ENCODE measurements around the gene GTPBP4. TPM values are rescaled to one million over a fixed set of nuclear protein-coding genes. Genes with fewer than 3 reads are reported as not detected.
"Not testable (repeated sequence)": the region's sequence is repeated elsewhere in the genome, so short reads cannot be mapped to it uniquely, and the experiment has no call there.

Gene GTPBP4
- total RNA-seq, 2 donors from 2014 or later: 25.0 to 37.7 TPM

GRCh38 chr10:1010703-1011102, 22.5 kb downstream of the GTPBP4 start:
- ATAC-seq (peak in 1 of 2 donors; percentile 18), DNase-seq (no peak)
- intact Hi-C loops (cut with DNase I): no loop called here

- no peak for DNase-seq
- intact Hi-C loops (cut with DNase I): no loop called here
- ATAC-seq: no peak
Measured at GRCh38 chr10:1011696-1012095, 23.5 kb downstream of the GTPBP4 start.

- DNase-seq: no peak
- intact Hi-C loops (cut with DNase I): no loop called here
- ATAC-seq: no peak
Measured at GRCh38 chr10:1015688-1016087, 27.5 kb downstream of the GTPBP4 start.

- intact Hi-C loops (cut with DNase I): no loop called here
- ATAC-seq: no peak
- no peak for DNase-seq
Measured at GRCh38 chr10:1019362-1019761, 31.1 kb downstream of the GTPBP4 start.

- DNase-seq (no peak), ATAC-seq (no peak)
- intact Hi-C loops (cut with DNase I): no loop called here
Measured at GRCh38 chr10:1020460-1020859, 32.2 kb downstream of the GTPBP4 start.

- no peak for DNase-seq
- peak in 1 of 2 donors; percentile 17 for ATAC-seq
- intact Hi-C loops (cut with DNase I): no loop called here
Measured at GRCh38 chr10:1020958-1021357, 32.7 kb downstream of the GTPBP4 start.

GRCh38 chr10:1022413-1022812, 34.2 kb downstream of the GTPBP4 start:
- no peak for DNase-seq
- intact Hi-C loops (cut with DNase I): no loop called here
- ATAC-seq: peak; percentile 74 to 79

GRCh38 chr10:1024103-1024502, 35.9 kb downstream of the GTPBP4 start:
- DNase-seq (no peak), ATAC-seq (no peak)
- intact Hi-C loops (cut with DNase I): no loop called here

- DNase-seq (no peak), ATAC-seq (no peak)
- intact Hi-C loops (cut with DNase I): no loop called here
Measured at GRCh38 chr10:1025683-1026082, 37.4 kb downstream of the GTPBP4 start, which contains the start of gene IDI2. TSS of gene IDI2 (minus strand) at chr10:1025859. CDS start at chr10:1024723, 1,136 bp downstream.

GRCh38 chr10:1026578-1026977, 38.3 kb downstream of the GTPBP4 start:
- no peak for ATAC-seq
- intact Hi-C loops (cut with DNase I): no loop called here
- no peak for DNase-seq

GRCh38 chr10:1029838-1030237, 41.6 kb downstream of the GTPBP4 start:
- intact Hi-C loops (cut with DNase I): no loop called here
- DNase-seq: no peak
- no peak for ATAC-seq

- DNase-seq (no peak), ATAC-seq (peak in 1 of 2 donors; percentile 41)
- intact Hi-C loops (cut with DNase I): no loop called here
Measured at GRCh38 chr10:1033601-1034000, 45.4 kb downstream of the GTPBP4 start.

- intact Hi-C loops (cut with DNase I): no loop called here
- DNase-seq: no peak
- ATAC-seq: peak in 1 of 2 donors; percentile 55
Measured at GRCh38 chr10:1034758-1035157, 46.5 kb downstream of the GTPBP4 start.

- intact Hi-C loops (cut with DNase I): no loop called here
- ATAC-seq (no peak), DNase-seq (no peak)
Measured at GRCh38 chr10:1035201-1035600, 47.0 kb downstream of the GTPBP4 start.

- intact Hi-C loops (cut with DNase I): no loop called here
- DNase-seq (no peak), ATAC-seq (peak in 1 of 2 donors; percentile 29)
Measured at GRCh38 chr10:1036341-1036791, 48.1 kb downstream of the GTPBP4 start.

- intact Hi-C loops (cut with DNase I): no loop called here
- no peak for DNase-seq
- ATAC-seq: no peak
Measured at GRCh38 chr10:1037098-1037497, 48.9 kb downstream of the GTPBP4 start.

GRCh38 chr10:1038769-1039168, 50.5 kb downstream of the GTPBP4 start:
- intact Hi-C loops (cut with DNase I); ATAC-seq: not testable (repeated sequence)

GRCh38 chr10:1040133-1040532, 51.9 kb downstream of the GTPBP4 start:
- intact Hi-C loops (cut with DNase I): no loop called here
- DNase-seq: no peak
- ATAC-seq: no peak

More at GRCh38 chr10:1038769-1039168, 50.5 kb downstream of the GTPBP4 start:
- not testable (repeated sequence) for DNase-seq

GRCh38 chr10:1041514-1041913, 53.3 kb downstream of the GTPBP4 start:
- intact Hi-C loops (cut with DNase I): no loop called here
- DNase-seq (no peak), ATAC-seq (no peak)

- intact Hi-C loops (cut with DNase I): no loop called here
- ATAC-seq (peak; percentile 23 to 54), DNase-seq (peak; percentile 48)
Measured at GRCh38 chr10:1043532-1043995, 55.3 kb downstream of the GTPBP4 start.

- intact Hi-C loops (cut with DNase I): no loop called here
- no peak for ATAC-seq
- no peak for DNase-seq
Measured at GRCh38 chr10:1044146-1044545, 55.9 kb downstream of the GTPBP4 start.

GRCh38 chr10:1044964-1045363, 56.7 kb downstream of the GTPBP4 start:
- ATAC-seq: no peak
- no peak for DNase-seq
- intact Hi-C loops (cut with DNase I): no loop called here
